NCI-H2171 (cell line): ENCODE data around the gene PSTPIP1.

Experiments
- DNase-seq: peaks from one replicate; lab custom pipeline; 2025; lab: John Stamatoyannopoulos, UW

The PSTPIP1 gene

DNA sequence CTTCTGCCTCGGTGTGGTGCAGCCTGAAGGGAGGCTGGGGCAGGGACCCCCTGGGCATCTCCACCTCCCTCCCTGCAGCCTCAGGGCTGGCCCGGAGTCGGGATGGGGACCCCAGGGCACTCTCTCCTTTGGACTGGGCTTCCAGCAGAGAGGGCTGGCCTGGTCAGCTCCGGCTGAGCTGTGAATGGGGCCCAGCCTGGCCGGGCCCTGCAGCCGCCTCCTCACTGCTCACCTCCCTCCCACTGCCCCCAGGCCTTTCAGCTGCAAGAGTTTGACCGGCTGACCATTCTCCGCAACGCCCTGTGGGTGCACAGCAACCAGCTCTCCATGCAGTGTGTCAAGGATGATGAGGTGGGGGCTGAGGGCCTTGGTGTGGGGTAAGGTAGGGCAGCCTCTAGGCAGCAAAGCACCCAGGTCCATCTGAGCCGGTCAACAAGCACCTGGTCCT lies 36.0 kb downstream of the PSTPIP1 start:
- DNase-seq, result no peak

DNA sequence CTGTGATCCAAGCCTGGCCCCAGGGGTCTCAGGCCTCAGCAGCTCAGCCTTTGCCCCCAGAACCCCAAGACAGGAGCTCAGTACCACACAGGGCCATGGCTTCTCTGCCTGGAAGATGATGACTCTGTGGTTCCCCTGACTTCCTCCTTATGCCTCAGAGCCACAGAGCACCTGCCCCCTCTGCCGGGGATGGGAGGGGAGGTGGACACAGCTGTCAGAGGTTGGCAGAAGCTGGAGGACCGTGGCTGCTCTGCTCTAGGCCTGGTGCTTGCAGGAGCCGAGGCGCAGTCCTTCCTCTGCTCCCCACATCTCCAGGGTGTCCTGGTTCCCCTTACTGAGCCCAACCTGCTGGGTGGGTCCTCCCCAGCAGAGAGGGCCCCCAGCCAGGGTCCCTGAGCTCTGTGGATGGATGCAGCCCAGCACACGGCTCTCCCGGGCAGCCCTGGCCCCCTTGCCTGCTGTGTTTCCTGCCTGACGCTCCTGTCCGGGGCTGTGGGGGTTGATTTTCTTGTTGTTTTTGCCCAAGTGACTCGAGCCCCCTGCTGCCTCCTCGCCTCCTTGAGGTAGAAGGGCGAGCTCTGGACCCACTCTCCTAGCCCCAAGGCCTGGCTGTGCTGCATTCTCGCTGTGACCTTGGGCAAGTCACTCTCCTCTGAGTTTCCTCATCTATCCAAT lies 36.6 kb downstream of the PSTPIP1 start:
- DNase-seq, result peak; percentile 43

DNA sequence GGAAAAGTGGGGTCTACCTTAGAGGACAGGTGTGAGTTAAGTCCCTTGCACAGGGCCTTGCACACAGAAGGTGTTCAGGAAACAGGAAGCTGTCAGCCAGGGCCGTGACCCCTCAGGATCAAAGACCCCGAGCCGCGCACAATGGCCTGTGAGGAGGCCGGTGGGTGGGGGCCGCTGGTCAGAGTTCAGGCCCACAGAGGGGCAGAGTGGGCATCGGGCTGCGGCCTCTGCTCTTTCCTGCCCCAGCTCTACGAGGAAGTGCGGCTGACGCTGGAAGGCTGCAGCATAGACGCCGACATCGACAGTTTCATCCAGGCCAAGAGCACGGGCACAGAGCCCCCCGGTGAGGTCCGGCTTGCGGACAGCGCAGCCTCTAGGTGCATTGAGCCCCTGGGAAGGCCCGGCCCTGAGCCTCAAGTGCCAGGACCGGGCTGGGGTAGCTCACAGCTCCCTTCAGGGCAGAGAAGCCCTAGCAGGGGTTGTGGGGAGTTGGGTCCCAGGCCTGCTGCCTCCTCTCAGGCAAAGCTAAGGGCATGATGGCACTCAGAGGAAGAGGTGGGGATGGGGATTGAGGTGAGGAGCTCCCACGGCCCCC lies 37.2 kb downstream of the PSTPIP1 start:
- no peak for DNase-seq

DNA sequence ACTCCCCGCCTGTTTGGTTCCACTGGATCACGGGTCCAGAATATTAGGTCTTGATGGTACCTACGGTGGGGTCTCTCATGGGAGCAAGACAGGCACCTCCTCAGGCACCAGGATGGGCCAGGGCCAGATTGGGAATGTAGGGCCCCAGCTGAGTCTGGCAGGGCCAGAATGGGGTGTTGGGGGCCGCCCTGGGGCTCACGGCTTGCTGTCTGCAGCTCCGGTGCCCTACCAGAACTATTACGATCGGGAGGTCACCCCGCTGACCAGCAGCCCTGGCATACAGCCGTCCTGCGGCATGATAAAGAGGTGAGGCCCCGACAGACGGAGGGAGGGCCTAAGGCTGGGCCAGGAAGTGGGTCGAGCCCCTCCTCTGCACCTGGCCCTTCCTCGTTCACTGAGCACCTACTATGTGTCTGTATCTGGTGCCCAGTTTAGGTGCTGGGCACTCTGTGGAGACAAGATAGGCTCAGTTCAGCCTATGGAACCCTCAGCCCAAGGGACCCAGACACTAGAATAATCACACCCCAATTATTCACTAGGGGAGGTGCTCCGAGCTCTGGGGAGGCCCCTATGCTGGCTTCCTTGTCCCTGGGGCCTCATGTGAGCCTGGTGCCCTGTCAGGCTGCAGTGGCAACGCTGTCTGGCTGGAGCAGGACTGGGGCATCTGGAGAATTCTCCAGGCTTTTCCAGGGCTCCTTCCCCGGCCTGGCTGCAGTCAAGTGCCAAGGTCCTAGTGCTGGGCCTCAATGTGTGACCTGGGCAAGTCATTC lies 37.9 kb downstream of the PSTPIP1 start:
- DNase-seq, result no peak

DNA sequence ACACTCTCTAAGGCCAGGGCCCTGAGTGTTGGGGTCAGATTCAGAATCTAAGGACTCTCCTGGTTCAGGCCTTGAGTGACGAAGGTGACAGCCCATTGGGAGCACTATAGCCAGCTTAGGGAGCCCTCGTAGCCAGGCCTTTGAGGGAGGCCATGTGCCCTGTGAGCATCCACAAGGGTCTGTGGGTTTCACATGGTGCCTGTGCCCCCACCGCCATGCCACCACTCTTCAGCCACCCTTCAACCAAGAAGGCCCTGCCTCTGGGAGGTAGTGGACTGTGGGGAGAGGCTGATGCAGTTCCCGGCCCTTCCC lies 38.4 kb downstream of the PSTPIP1 start:
- DNase-seq, result no peak

DNA sequence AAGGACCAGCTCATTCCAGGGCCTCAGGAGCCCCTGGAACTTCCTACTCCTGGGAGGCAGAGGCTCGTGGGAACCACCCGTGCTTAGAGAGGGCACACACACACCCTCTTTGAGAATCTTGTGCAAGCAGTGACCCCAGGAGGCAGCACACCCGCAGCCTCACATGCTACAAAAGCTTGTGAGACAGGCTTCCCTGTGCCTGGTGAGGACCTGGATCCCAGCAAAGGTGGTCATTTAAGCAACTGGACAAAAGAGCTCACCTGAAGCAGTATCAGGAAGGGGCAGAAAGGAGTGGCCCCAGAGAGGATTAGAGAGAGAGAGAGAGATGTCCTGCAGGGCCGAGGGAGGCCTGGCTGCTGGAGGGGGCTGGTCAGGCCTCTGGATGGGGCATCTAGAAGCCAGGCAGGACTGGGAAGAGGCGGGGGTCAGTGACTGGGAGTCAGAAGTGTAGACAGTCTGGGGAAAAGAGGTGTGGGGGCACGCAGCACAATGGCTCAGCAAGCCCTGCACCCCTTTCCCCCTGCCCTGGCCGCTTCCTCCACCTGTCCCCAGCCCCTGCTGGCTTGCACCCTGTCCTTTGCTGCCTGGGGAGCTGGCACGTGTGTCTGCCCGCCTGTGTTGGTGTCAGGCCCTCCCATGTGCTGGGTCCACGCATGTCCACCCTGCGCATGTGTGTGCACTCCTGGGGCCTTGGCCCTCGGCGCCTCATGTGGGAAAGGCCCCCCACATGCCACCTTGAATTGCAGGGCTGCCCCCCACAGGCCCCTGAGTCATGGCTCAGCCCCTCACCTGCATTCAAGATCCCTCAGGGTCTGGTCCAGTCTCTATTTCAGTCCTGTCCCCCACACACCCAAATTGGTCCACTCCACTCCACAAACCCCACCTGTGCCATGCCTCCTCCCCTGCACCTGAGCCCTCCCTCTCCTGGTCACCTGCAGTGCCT lies 39.1 kb downstream of the PSTPIP1 start:
- DNase-seq, result no peak

DNA sequence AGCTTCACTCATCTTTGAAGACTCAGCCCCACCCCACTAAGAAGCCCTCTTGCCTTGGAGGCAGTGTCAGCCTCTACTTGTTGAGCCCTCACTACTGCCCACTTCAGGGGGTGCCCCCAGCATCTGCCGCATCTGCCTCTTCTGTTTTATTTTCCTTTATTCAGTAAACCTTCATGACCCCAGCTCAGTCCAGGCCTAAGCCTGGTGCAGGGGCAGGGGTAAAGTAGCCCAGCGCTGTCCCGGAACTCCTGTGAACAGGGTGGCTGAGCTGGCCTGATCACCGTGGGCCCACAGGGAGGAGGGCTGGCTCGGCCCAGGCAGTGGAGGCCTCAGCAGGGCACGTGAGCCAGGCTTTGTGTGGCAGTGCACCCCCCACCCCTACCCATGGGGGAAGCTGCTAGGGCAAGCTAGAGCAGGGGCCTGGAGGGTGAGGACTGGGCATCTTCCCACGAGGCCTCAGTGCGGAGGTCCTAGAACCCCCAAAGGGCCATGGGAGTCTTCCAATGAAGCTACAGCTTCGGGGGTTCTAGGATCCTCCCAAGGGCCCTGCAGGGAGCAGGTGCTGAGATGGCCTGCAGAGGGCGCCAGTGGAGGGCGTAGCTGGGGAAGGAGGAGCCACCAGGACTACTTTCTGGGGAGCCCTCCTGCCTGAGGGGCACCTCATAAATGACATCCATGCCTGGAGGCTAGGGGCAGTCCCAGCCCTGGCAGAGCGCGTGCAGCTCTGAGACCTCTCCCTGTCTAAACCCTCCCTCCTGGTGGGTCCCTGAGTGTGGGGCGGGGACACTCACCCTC lies 40.0 kb downstream of the PSTPIP1 start:
- no peak for DNase-seq

DNA sequence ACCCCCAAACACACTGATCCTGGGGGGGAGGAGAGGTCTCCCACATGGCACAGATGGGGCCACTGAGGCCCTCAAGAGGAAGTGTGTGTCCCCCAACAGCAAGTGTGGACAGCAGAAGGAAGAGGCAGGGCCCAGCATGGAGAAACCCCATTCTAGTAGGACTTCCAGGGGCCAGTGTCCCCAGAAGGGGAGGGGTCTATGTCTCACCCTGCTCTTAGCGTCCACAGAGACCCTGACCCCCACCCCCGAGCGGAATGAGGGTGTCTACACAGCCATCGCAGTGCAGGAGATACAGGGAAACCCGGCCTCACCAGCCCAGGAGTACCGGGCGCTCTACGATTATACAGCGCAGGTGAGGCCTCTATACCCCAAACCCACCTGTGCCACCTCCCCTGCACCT lies 40.7 kb downstream of the PSTPIP1 start:
- DNase-seq, result no peak

DNA sequence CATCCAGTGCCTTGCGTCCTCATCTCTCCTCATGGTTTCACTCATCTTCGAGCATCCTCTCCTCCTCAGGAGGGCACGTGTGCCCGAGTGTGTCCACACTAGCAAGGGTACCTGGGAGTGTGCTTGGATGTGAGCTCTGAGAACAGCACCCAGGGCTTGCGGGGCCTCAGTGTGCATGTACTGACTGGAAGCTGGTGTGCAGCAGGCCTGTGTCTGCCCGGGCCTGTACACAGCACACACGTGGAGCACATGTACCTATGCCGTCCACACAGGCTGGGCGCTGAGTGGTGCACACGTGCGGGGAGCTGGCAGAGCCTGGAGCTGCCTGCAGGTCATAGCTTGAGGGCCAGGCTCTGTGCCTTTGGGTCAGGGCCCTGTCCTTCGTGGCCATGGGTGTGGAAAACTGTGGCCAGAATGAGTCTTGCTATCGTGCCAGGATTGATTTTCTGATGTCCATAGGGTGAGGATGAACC lies 41.1 kb downstream of the PSTPIP1 start:
- no peak for DNase-seq

DNA sequence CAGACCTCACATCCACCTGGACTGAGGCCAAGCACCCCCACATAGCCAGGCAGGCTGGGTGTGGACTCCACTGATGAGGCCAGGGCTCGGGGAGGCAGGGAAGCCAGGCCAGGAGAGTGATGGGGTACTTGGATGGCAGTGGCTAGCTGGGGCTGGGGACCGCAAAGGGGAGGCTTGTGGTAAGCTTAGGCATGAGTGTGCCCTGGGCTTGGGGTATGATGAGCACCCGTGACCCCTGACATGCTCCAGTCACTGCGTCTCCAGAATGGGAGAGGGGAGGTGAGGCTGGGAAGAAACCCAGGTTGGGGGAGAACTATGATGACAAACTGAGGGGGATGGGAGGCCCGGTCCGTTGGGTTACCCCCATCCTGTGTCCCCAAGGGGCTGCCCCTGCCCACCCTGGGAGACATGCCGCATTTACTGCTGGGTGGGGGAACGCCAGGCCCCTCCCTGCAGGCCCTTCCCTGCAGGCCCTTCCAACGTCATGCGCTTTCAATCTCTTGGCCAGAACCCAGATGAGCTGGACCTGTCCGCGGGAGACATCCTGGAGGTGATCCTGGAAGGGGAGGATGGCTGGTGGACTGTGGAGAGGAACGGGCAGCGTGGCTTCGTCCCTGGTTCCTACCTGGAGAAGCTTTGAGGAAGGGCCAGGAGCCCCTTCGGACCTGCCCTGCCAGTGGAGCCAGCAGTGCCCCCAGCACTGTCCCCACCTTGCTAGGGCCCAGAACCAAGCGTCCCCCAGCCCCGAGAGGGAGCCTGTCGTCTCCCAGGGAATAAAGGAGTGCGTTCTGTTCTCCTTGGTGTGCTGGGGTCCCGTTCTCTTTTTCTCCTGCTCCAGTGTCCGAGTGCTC lies 41.8 kb downstream of the PSTPIP1 start:
- no peak for DNase-seq

DNA sequence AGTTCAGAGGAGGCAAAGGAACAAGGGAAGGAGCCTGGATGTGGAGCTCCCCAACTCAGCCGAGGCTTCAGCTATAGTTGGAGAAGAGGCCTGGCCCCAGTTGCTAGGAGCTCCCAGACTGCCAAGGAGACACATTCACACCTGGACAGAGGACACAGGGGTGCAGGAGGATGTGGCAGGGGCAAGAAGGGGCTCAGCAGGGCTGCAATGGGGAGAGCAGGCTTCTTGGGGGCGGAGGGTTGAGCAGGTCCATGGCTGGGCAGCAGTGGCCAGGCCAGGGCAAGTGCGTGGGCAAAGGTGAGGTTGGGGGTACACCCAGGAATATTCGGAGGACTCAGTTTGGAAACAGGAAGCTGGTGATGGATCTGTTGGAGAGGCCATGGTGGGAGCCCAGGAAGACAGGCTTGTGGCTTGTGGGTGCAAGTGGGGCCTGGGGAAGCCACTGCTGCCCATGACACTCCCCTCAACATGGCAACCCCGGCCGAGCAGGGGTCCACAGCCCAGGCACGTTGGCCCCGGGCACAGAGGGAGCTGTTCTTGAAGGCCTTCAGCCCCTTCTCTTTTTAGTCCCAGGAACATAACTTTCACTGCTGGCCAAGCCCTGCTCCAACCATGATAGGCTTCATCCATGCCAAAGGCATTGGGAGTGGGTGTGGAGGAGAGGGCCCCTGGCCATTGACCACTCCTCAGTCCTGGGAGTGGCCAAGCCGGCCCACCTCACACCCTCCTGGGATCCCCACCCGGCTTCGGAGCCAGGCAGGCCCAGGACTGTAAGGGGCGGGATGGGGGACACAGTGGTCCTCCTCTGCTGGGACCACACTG lies 42.7 kb downstream of the PSTPIP1 start:
- no peak for DNase-seq

DNA sequence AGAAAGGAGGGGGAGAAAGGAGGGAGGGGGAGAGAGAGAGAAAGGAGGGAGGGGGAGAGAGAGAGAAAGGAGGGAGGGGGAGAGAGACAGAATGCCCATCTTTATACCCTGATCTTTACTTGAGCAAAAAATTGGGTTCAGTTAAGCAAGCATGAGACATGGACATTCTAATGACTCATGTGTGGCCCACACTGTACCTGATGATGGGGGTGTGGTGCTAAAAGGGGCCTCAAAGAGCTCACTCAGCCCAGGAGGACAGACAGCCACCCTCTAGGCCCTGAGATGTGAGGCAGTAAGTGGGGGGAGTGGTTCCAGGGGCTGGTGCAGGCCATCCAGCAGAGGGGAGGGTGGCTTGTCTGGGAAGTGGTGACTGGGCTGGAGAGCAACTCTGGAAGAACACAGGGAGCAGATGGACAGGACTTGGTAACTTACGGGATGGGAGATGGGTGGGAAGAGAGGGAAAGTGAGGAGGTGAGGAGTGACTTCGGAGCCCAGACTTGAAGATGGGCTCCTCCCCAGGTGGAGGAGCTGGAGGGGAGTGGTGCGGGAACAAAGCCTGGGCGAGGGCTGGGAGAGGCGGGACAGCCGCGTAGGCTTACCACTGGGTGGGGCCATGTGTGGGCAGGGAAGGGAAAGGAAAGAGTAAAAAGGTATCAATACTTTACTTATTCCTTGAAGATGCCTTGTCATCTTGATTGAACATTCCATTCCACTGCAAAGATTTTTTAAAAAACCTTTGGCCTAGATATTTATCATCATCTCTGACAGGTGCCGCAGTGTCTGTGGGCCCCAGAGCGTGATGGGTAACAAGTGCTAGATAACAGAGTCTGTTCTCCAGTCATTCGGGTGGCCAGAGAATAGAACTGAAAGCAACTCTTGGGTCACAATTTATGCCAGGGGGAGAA lies 43.6 kb downstream of the PSTPIP1 start:
- DNase-seq, result no peak

DNA sequence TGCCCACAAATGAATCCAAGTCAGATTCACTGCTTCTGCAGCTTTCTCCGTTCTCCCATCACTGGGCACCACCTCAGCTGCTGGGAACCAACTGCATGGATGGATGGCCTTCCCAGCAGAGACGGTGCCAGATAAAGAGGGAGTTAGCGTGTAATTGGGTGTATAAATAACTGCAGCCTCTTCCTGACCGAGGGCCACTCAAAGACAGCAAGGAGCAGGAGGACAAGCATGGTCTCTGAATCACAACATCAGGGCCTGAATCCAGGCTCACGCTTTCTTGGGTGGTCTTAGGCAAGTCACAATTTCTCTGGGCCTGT lies 44.2 kb downstream of the PSTPIP1 start:
- DNase-seq, result no peak

DNA sequence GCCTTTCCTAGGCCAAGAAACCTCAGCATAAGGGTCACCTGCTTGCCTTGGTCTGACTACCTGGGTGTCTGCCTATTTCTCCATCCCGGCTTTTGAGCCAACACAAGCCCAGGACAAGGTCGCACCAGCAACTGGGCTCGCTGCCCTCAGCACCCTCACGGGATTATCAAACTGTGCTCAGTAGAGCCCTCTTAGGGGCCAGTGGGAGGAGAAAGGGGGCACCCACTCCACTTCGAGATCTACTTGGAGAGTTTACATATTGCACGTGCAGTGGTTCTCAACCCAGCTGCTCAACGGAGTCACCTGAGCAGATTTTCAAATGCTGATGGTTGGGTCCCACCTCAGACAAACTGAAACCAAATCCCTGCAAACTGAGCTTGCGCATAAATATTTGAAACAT lies 44.9 kb downstream of the PSTPIP1 start:
- DNase-seq, result no peak

DNA sequence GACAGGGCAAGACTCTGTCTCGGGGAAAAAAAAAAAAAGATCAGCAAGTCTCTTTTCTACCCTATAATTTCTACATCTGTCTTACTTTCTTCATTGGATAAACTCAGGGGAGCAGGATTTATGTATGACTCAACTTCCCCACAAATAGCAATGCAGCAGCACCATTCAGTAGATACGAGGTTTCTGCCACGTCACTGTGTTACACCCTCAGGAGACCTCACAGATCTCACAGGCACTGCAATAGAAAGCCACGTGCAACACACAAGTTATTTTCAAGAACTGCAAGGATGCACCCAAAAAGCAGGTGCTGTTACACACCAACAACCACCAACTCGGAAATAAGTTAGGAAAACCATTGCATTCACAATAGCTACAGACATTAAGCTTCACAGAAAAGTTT lies 45.7 kb downstream of the PSTPIP1 start:
- DNase-seq, result no peak

DNA sequence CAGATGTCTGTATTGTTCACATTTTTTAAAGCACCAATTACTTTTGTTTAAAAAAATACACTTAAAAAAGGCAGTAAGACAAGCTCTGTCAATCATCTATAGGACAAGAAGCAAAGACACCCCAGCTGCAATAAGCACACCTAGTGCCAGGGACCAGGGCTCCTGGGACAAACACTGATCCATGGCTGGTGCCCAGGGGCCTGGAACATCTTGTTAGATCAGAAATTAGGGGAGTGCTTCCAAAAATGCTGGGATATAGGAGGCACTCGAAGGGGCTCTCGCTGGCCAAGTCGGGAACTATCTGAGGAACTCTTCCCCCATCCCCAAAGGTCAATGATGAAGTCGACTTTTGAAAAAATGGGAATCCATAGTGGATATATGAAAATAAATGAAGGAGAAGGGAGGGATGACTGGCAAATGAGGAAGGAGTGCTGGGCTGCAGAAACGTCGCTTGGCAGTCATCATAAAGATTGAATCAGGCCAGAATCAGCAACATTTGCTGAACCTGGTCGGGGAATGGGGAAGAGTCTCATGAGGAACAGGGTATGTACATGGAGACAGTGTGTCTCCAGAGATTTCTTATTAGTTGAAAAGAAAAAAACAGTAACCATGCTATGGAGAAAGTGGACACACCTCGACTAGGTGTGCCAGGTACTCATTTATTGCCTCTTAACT lies 47.5 kb downstream of the PSTPIP1 start:
- DNase-seq, result no peak

DNA sequence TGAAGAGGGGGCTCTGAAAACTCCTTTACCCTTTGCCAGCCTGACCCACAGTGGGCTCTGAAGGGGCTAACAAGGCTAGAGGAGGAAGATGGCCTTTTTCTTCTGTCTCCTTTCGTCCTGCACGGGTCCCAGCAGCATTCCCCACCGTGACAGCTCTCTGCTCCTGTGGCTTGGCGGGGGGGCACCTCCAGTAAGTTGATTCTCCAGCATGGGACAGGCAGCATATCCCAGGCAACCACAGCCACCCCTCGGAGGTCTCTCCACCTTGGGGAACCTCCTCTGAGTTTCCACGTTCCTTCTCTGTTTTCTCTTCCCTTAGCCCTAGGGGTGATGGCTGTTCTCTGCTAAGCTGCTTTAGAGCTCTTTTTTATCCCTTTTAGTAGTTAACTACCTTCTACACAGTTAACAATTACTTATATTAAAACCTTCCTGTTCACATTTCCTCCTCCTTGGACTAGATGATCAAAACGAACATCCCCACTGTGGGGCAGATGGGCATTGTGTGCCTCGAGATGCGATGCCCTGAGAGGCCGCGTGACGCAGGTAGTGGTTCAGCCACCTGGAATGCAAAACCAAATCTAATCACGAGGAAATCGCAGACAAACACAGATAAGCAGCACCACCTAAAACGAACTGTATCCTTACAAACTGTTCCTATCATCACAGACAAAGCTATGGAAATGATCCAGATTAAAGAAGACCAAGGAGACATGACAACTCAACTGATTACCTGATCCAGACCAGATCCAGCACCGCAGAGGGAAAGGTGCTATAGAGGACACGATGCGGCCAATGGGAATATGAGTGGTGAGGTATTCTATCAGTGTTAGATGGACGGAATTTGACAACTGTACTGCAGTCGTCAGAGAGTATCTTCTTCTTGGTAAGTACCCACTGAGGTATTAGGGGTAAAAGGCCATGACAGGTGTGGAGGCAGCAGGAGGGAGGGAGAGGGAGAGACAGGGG lies 48.3 kb downstream of the PSTPIP1 start:
- DNase-seq, result no peak
